Panc1 (cell line): ENCODE results near the gene ELFN2. TPM values are rescaled to one million over a fixed set of nuclear protein-coding genes. Genes with fewer than 3 reads are reported as not detected.

Experiments
- ATAC-seq: fragments of 200-7000 bp; cut with Tn5 transposase; 2 replicates; pipeline ENCODE4 v1.9.1; 2020; ENCODE audit warnings: mild to moderate bottlenecking, moderate library complexity
- BruUV-seq: library from RNA; stranded (reverse); fragments of 400-500 nt; replicated peaks from 2 replicates; lab custom pipeline; 2021; lab: Mats Ljungman, UMichigan
- CTCF ChIA-PET: fragments of 300-600 bp; sonication (Branson Sonifier 250); formaldehyde crosslinking; loops from one replicate; lab custom pipeline; 2022; ENCODE audit warnings: antibody characterized with exemption; lab: Charles Lee
- POLR2A ChIA-PET: fragments of 300-600 bp; sonication (Branson Sonifier 250); formaldehyde crosslinking; loops from one replicate; lab custom pipeline; 2022; ENCODE audit warnings: antibody characterized with exemption; lab: Charles Lee
- DNase-seq: peaks from one replicate; pipeline ENCODE4 v3.0.0-alpha.2; 2010; ENCODE audit warnings: low read depth, low spot score
- H3K27ac ChIP-seq: 2 replicates; pipeline ENCODE4 v1.5.1; 2011; ENCODE audit warnings: mild to moderate bottlenecking, low read length, inconsistent platforms
- H3K27me3 ChIP-seq: fragments of 200-500 bp; sonication (Bioruptor generic); 2 replicates; pipeline ENCODE4 v1.6.0; 2014; ENCODE audit warnings: low read length, inconsistent platforms; ENCODE audit not compliant: control insufficient read depth, insufficient read depth
- H3K36me3 ChIP-seq: fragments of 200-500 bp; sonication (Bioruptor generic); 2 replicates; pipeline ENCODE4 v1.5.1; 2014; ENCODE audit warnings: inconsistent platforms, mild to moderate bottlenecking, low read length, moderate library complexity; ENCODE audit not compliant: control insufficient read depth, insufficient read depth
- H3K4me1 ChIP-seq: 2 replicates; pipeline ENCODE4 v1.5.1; 2011; ENCODE audit warnings: inconsistent platforms, mild to moderate bottlenecking, low read length, moderate library complexity; ENCODE audit not compliant: control insufficient read depth, insufficient read depth
- H3K4me3 ChIP-seq, 2 experiments: 2 replicates each; pipeline ENCODE4 v1.5.1; 2011 to 2012; ENCODE audit warnings: low read depth in 2 of 2, low read length in 2 of 2, mild to moderate bottlenecking in 2 of 2, inconsistent platforms in 1 of 2, moderate library complexity in 1 of 2
- H3K9me3 ChIP-seq: fragments of 200-500 bp; sonication (Bioruptor generic); 2 replicates; pipeline ENCODE4 v1.5.1; 2014; ENCODE audit warnings: low read depth, mild to moderate bottlenecking, inconsistent platforms, low read length, moderate library complexity; ENCODE audit not compliant: control insufficient read depth, insufficient read depth
- CTCF ChIP-seq: fragments of 450-650 bp; IDR thresholded peaks from 2 replicates; pipeline ENCODE4 v1.5.1; 2017; ENCODE audit warnings: mild to moderate bottlenecking
- POLR2AphosphoS5 ChIP-seq: IDR thresholded peaks from 2 replicates; pipeline ENCODE4 v1.6.1; 2012; ENCODE audit warnings: mild to moderate bottlenecking, low read depth, low read length, moderate library complexity
- REST ChIP-seq, 2 experiments: IDR thresholded peaks; 2 replicates each; pipeline ENCODE4 v1.6.1; 2011 to 2012; ENCODE audit warnings: low read depth in 2 of 2, control low read depth in 1 of 2, low read length in 1 of 2, mild to moderate bottlenecking in 1 of 2, moderate library complexity in 1 of 2; ENCODE audit not compliant: insufficient read depth in 1 of 2
- SIN3A ChIP-seq: IDR thresholded peaks from 2 replicates; pipeline ENCODE4 v1.6.1; 2012; ENCODE audit warnings: low read depth, mild to moderate bottlenecking, low read length, moderate library complexity, borderline replicate concordance; ENCODE audit not compliant: insufficient read depth
- TCF7L2 ChIP-seq: IDR thresholded peaks from 2 replicates; pipeline ENCODE4 v1.6.1; 2011; ENCODE audit warnings: mild to moderate bottlenecking, low read depth, low read length, inconsistent platforms
- in situ Hi-C: cut with HindIII; loops from 2 replicates; pipeline ENCODE4 v1.10.0; 2016; ENCODE audit warnings: low sequenced_read_pairs, low pct_unique_long_range_greater_than_20kb
- intact Hi-C: fragments of 100-400 bp; cut with micrococcal nuclease; formaldehyde crosslinking; loops from one replicate; pipeline ENCODE4 v1.10.0; 2022; ENCODE audit not compliant: unreplicated experiment
- total RNA-seq: library from RNA; stranded (reverse); gene quantifications from one replicate; pipeline ENCODE4 v1.2.1, GENCODE V29; 2021; ENCODE audit not compliant: unreplicated experiment

ELFN2 gene
- total RNA-seq, 1 experiment from 2014 or later = 2.9 TPM

- in situ Hi-C loops = no loop called here
- intact Hi-C loops = no loop called here
- Histone ChIP-seq H3K27me3 (no peaks in the 10 kb centered on the region), H3K4me3 (no peak overlapping the region), H3K4me1 (peaks cover 12% of the 10 kb centered on the region), H3K36me3 (no peaks in the 10 kb centered on the region), H3K9me3 (no peaks in the 10 kb centered on the region), H3K27ac (no peak overlapping the region)
- no peak for ATAC-seq
- BruUV-seq = no TSS peak
- TF ChIP-seq CTCF = no peak
- TF ChIP-seq SIN3A = no peak
- no peak for TF ChIP-seq TCF7L2
- no peak for TF ChIP-seq POLR2AphosphoS5
- TF ChIP-seq REST (IDR thresholded peaks at IDR 0.05; ENCODE audit: insufficient read depth in 1 of 2, low read depth in 2 of 2, low read length in 1 of 2) = no peak
- ChIA-PET CTCF (no interaction called here), POLR2A (interaction anchor here (0.7 kb wide), 1 partner anchor 13 kb away, joined by 14 read pairs; no protein-coding TSS in a partner anchor)
- no peak for DNase-seq
These were observed 45.8 kb downstream of the ELFN2 start for GRCh38 chr22:37381489-37381888.

GRCh38 chr22:37379722-37380121, 47.6 kb downstream of the ELFN2 start:
- Histone ChIP-seq H3K27ac (no peak overlapping the region), H3K36me3 (no peaks in the 10 kb centered on the region), H3K4me1 (peaks cover 12% of the 10 kb centered on the region), H3K27me3 (no peaks in the 10 kb centered on the region), H3K4me3 (no peak overlapping the region), H3K9me3 (no peaks in the 10 kb centered on the region)
- TF ChIP-seq POLR2AphosphoS5 = no peak
- no peak for TF ChIP-seq SIN3A
- TF ChIP-seq CTCF = no peak
- no peak for TF ChIP-seq REST (IDR thresholded peaks at IDR 0.05; ENCODE audit: insufficient read depth in 1 of 2, low read depth in 2 of 2, low read length in 1 of 2)
- TF ChIP-seq TCF7L2 = no peak
- CTCF ChIA-PET = no interaction called here
- intact Hi-C loops (no loop called here), in situ Hi-C loops (no loop called here)
- POLR2A ChIA-PET = no interaction called here
- no TSS peak for BruUV-seq
- DNase-seq (no peak), ATAC-seq (no peak)
